ENCODE results near the gene ZNF487.
A peak's percentile ranks its signal among the peaks of the same experiment; 100 is the strongest.

ZNF487 gene

DNA sequence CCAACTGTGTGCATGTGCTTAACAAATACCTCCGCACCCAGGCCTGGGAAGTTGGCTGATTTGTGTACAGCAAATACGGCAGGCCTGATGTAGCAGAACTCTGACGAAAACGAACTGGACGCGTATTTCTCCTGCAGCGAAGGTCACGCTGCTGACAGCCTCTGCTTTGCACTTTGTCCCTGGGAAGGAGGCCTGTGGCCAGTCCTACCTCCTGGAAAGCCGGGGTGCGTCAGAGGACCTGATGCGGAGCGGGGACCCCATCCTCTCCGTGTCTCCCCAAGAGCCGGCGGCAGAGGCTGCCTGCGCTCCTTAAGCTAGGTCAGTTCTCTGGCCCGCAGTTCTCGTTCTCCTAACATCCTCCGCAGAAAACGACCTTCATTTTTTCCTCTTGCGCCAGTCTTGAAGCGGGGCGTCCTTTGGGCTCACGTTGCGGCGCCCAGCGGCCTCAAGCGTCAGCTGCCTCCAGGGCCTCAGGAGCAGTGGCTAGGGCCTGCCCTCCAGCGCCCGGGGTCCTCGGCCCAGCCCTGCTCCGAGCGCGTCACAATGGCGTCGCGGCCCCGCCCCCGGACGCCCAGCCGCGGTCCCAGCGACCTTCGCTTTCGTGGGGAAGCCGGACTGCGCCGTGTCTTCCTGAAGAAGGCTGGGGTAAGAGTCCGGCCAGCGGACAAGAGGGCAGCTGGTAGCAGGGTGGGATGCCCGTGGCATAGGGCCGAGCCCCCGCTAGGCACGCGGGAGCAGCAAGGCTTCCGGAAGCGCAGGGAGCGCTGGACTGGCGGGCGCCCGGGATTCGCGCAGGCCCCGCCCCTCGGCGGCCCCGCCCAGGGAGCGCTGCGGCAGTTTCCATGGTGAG is at the start of gene ZNF487:
Gene ZNF487, plus strand, starts transcription at position 821 of the 850 bp plus-strand sequence. CDS start 38,703 bp downstream, outside the sequence.
- intact Hi-C loops (cut with DNase I; ENCODE audit: low total_unique reads): loop anchor here (5.0 kb wide), 1 partner anchor 39 kb away; no protein-coding TSS in a partner anchor
- Histone ChIP-seq H3K4me3 (peak within 1 kb of the TSS; percentile 61), H3K4me1 (peaks cover 0 to 17% (median 2%) of the 10 kb centered on the region in 4 donors), H3K27ac (peak within 1 kb of the TSS; percentile 90 to 92), H3K9me3 (no peaks in the 10 kb centered on the region), H3K36me3 (no peaks in the 10 kb centered on the region), H3K27me3 (no peaks in the 10 kb centered on the region)
- TF ChIP-seq, protein P1, sequence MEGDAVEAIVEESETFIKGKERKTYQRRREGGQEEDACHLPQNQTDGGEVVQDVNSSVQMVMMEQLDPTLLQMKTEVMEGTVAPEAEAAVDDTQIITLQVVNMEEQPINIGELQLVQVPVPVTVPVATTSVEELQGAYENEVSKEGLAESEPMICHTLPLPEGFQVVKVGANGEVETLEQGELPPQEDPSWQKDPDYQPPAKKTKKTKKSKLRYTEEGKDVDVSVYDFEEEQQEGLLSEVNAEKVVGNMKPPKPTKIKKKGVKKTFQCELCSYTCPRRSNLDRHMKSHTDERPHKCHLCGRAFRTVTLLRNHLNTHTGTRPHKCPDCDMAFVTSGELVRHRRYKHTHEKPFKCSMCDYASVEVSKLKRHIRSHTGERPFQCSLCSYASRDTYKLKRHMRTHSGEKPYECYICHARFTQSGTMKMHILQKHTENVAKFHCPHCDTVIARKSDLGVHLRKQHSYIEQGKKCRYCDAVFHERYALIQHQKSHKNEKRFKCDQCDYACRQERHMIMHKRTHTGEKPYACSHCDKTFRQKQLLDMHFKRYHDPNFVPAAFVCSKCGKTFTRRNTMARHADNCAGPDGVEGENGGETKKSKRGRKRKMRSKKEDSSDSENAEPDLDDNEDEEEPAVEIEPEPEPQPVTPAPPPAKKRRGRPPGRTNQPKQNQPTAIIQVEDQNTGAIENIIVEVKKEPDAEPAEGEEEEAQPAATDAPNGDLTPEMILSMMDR (IDR thresholded peaks at IDR 0.05): peak in 1 of 2 experiments; percentile 8
- DNase-seq: peak; percentile 86 to 95

DNA sequence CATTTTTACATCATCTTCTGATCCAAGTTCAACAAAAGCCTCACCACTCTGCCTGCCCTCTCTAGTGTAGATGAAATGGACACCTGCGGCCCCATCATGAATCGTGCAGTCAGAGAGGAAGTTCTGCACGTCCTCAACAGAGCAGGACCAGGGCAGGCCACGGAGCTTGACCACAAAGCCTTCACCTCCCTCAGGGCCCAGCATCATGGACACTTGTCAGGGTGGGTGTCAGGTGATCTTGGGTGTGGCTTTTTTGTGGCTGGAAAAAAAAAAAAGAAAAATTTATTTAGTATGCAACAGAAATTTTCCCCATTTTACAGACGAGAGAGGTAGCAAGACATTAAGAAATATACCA is 49.3 kb upstream of the ZNF487 start:
- TF ChIP-seq, protein P1 (IDR thresholded peaks at IDR 0.05): no peak
- Histone ChIP-seq H3K4me1 (peaks cover 0 to 6% (median 0%) of the 10 kb centered on the region in 4 donors), H3K36me3 (peaks cover 57 to 80% (median 66%) of the 10 kb centered on the region in 3 donors), H3K27me3 (no peaks in the 10 kb centered on the region), H3K4me3 (no peak overlapping the region), H3K27ac (no peak overlapping the region), H3K9me3 (no peaks in the 10 kb centered on the region)
- intact Hi-C loops (cut with DNase I; ENCODE audit: low total_unique reads): no loop called here
- peak in 1 of 2 donors; percentile 25 for DNase-seq

DNA sequence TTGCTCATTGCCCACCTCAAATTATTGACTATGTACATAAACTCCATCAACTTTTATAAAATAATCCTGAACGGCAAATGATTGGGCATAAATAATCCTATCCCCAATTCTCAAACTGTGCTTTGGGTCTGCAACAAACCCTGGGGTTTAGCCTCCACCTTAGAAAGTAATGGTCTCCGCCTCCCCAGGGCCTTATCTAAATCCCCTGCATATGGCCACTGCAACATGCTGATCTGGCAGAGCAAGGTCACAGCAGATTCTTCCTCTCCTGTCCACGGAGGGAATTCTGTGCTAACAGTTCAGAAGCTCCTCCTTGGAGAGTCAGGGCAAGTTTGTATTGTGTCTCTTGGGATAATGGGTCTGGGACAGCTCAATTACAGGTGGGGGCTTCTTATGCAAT is 47.0 kb upstream of the ZNF487 start:
- Histone ChIP-seq H3K27me3 (no peaks in the 10 kb centered on the region), H3K4me1 (peaks cover 0 to 14% (median 3%) of the 10 kb centered on the region in 4 donors), H3K36me3 (peaks cover 72 to 95% (median 82%) of the 10 kb centered on the region in 3 donors), H3K27ac (no peak overlapping the region), H3K9me3 (no peaks in the 10 kb centered on the region), H3K4me3 (no peak overlapping the region)
- DNase-seq: no peak
- TF ChIP-seq, protein P1 (IDR thresholded peaks at IDR 0.05): no peak
- intact Hi-C loops (cut with DNase I; ENCODE audit: low total_unique reads): no loop called here

DNA sequence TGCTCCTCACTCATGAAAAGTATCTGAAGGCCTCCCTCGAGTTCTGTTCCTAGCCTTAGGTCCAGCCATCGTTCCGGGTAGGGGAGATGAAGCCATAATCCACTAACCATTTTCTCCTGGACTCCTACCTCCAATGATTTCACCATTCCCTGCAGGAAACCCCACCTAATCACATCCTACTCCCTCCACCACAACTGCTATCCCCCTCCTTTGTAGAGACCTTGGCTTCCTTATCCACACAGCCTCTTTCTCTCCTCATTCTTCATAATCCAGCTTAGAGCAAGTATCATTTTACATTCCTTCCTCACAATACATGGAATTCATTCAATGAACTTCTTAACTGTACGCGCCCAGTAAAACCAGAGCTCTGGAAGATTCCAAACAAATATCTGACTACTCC is 46.6 kb upstream of the ZNF487 start:
- DNase-seq: no peak
- Histone ChIP-seq H3K27me3 (no peaks in the 10 kb centered on the region), H3K4me1 (peaks cover 0 to 18% (median 7%) of the 10 kb centered on the region in 4 donors), H3K4me3 (no peak overlapping the region), H3K36me3 (peaks cover 72 to 98% (median 78%) of the 10 kb centered on the region in 3 donors), H3K27ac (no peak overlapping the region), H3K9me3 (no peaks in the 10 kb centered on the region)
- TF ChIP-seq, protein P1 (IDR thresholded peaks at IDR 0.05): no peak
- intact Hi-C loops (cut with DNase I; ENCODE audit: low total_unique reads): no loop called here

DNA sequence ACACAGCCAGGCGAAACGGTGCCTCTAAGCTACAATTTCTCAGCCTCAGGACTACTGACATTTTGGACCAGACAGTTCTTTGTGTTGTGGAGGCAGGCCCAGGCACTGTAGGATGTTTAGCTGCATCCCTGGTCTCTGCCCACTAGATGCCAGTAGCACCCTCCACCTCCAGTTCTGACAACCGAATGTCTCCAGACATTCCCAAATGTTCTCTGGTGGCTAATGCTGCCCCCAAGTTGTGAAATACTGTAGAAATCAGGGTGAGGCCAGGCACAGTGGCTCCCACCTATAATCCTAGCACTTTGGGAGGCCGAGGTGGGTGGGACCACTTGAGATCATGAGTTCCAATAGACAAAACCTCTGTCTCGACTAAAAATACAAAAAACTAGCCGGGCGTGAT is 46.2 kb upstream of the ZNF487 start:
- Histone ChIP-seq H3K27me3 (no peaks in the 10 kb centered on the region), H3K36me3 (peaks cover 72 to 94% (median 75%) of the 10 kb centered on the region in 3 donors), H3K27ac (peak overlapping the region in 1 of 2 donors; percentile 22), H3K4me1 (peaks cover 0 to 23% (median 11%) of the 10 kb centered on the region in 4 donors), H3K9me3 (no peaks in the 10 kb centered on the region), H3K4me3 (no peak overlapping the region)
- TF ChIP-seq, protein P1 (IDR thresholded peaks at IDR 0.05): peak; percentile 39 to 48
- DNase-seq: no peak
- intact Hi-C loops (cut with DNase I; ENCODE audit: low total_unique reads): no loop called here

Data from tibial artery (tissue), 4 donors.